Left ventricle myocardium inferior (tissue), 1 donor: ENCODE data around the gene APLF. TPM values are rescaled to one million over a fixed set of nuclear protein-coding genes. Genes with fewer than 3 reads are reported as not detected.

ENCODE experiments used
- DNase-seq: peaks from one replicate; pipeline ENCODE4 v3.0.0-alpha.2; 2020
- H3K27ac ChIP-seq: fragments of 200-600 bp; replicated peaks from 2 replicates; pipeline ENCODE4 v1.8.0; 2021
- H3K27me3 ChIP-seq: fragments of 200-600 bp; 2 replicates; pipeline ENCODE4 v1.8.0; 2021; ENCODE audit warnings: low read depth
- H3K36me3 ChIP-seq: fragments of 200-600 bp; 2 replicates; pipeline ENCODE4 v1.8.0; 2021
- H3K4me1 ChIP-seq: fragments of 200-600 bp; 2 replicates; pipeline ENCODE4 v1.8.0; 2021
- H3K4me3 ChIP-seq: fragments of 200-600 bp; 2 replicates; pipeline ENCODE4 v1.8.0; 2021; ENCODE audit warnings: mild to moderate bottlenecking, moderate library complexity
- H3K9me3 ChIP-seq: fragments of 200-600 bp; replicated peaks from 2 replicates; pipeline ENCODE4 v1.8.0; 2021
- CTCF ChIP-seq: fragments of 200-600 bp; IDR thresholded peaks from 2 replicates; pipeline ENCODE4 v1.8.0; 2021; ENCODE audit warnings: antibody characterized with exemption, mild to moderate bottlenecking, borderline replicate concordance
- intact Hi-C: fragments of 100-400 bp; cut with micrococcal nuclease; formaldehyde crosslinking; loops from one replicate; pipeline ENCODE4 v1.11.0; 2022
- total RNA-seq: library from RNA; stranded (reverse); fragmentation: NEBNext Ultra II Directional; extraction: Animal tissue kit (Norgen Biotek cat#: 25700); gene quantifications from one replicate; pipeline ENCODE4 v1.2.1, GENCODE V29; 2021
- donor health status: DM: no; HTN: yes; CAD: no; lungs with severe emphysema.

The APLF gene
- total RNA-seq, 1 donor from 2014 or later = 4.8 TPM

DNA sequence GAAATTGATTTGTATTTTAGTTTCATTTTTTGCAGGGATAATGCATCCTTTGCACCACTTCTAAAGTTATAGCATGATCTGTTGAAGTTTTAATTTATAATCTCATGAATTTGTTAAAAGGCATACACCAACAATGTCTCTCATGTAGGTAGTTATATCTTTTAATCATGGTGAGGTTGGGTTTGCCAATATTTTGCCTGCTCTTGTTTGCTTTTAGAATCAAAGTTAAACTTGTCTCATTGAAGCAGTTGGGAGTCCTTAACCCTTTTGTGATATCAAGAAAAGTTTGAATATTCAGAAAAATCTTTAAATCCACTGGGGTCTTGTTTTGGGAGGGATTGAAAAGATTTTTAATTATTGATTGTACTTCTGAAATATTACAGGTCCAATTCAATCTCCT, 31.7 kb downstream of the APLF start:
- peaks cover 18% of the 10 kb centered on the region for H3K9me3 ChIP-seq
- TF ChIP-seq CTCF = no peak
- no peaks in the 10 kb centered on the region for H3K27me3 ChIP-seq
- no peak for DNase-seq
- no peaks in the 10 kb centered on the region for H3K4me1 ChIP-seq
- no peak overlapping the region for H3K27ac ChIP-seq
- no peak overlapping the region for H3K4me3 ChIP-seq
- intact Hi-C loops = loop anchor here (10.0 kb wide), 1 partner anchor 416 kb away; no protein-coding TSS in a partner anchor
- peaks cover 9% of the 10 kb centered on the region for H3K36me3 ChIP-seq

GRCh38 chr2:68500649-68501048, 33.3 kb downstream of the APLF start:
- Histone ChIP-seq H3K36me3 (peaks cover 7% of the 10 kb centered on the region), H3K9me3 (peaks cover 15% of the 10 kb centered on the region), H3K27ac (no peak overlapping the region), H3K4me3 (no peak overlapping the region), H3K4me1 (no peaks in the 10 kb centered on the region), H3K27me3 (no peaks in the 10 kb centered on the region)
- no peak for TF ChIP-seq CTCF
- DNase-seq = no peak
- intact Hi-C loops = no loop called here

DNA sequence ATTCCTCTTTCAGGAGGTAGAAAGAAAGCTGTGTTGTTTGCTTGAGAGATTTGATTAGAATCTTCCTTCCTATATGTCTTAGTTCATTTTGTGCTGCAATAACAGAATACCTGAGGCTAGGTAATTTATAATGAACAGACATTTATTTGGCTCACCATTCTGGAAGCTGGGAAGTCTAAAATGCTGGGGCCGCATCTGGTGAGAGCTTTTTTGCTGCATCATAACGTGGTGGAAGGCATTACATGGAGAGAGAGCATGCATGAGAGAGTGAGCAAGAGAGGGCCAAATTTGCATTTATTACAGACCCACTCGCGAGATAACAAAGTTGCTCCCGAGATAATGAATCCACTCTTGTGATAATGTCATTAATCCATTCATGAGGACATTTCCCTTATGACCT, 34.4 kb downstream of the APLF start:
- TF ChIP-seq CTCF = no peak
- peaks cover 4% of the 10 kb centered on the region for H3K9me3 ChIP-seq
- H3K4me3 ChIP-seq = no peak overlapping the region
- no peaks in the 10 kb centered on the region for H3K4me1 ChIP-seq
- no peaks in the 10 kb centered on the region for H3K27me3 ChIP-seq
- H3K27ac ChIP-seq = no peak overlapping the region
- H3K36me3 ChIP-seq = peaks cover 8% of the 10 kb centered on the region
- DNase-seq = no peak
- intact Hi-C loops = no loop called here

DNA sequence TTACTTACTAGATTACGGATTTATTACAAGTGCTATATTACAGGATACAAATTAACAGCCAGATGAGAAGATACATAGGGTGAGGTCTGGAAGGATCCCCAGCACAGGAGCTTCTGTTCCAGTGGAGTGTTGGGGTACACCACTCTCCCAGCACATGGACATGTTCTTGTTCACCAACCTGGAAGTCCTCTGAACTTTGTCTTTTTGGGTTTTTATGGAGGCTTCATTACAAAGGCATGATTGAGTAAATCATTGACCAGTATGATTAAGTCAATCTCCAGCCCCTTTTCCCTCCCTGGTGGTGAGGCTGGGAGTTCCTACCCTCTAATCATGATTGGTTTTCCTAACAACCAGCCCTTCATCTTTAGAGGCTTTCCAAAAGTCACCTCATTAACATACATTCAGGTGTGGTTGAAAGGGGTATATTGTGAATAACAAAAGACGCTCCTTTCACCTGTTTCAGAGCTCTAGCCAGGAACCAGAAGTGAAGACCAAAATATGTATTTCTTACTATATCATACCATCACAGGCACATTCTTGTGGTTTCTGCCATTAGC, 38.3 kb downstream of the APLF start:
- intact Hi-C loops = no loop called here
- Histone ChIP-seq H3K9me3 (peaks cover 7% of the 10 kb centered on the region), H3K27ac (no peak overlapping the region), H3K27me3 (no peaks in the 10 kb centered on the region), H3K36me3 (peaks cover 21% of the 10 kb centered on the region), H3K4me3 (no peak overlapping the region), H3K4me1 (no peaks in the 10 kb centered on the region)
- TF ChIP-seq CTCF = no peak
- no peak for DNase-seq

DNA sequence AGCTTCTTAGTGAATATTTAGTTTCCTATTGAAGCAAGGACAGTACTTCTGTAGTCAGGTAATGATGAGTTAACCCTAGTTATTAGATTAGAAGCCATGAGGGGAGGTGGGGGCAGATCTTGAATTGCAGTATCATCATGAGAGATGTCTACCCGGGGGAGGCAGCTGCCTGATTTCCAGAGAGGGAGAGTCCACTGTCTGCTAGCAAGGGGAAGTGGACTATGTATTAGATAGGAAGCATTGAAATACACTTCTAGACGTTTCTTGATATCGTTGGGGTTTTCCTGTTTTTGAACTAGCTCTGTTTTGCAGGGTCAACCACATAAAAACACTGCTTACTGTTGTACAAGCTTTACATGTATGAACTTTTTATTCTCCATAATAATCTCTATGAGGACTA, 38.8 kb downstream of the APLF start:
- TF ChIP-seq CTCF = no peak
- Histone ChIP-seq H3K4me3 (no peak overlapping the region), H3K4me1 (no peaks in the 10 kb centered on the region), H3K27me3 (no peaks in the 10 kb centered on the region), H3K9me3 (peaks cover 7% of the 10 kb centered on the region), H3K27ac (no peak overlapping the region), H3K36me3 (peaks cover 21% of the 10 kb centered on the region)
- DNase-seq = no peak
- intact Hi-C loops = no loop called here
